HS-27A (cell line): ENCODE measurements around the gene ALKBH5.

Source experiments
- DNase-seq: peaks from one replicate; pipeline ENCODE4 v3.0.0-alpha.2; 2012; ENCODE audit warnings: low read depth, missing footprints

Gene ALKBH5

DNA sequence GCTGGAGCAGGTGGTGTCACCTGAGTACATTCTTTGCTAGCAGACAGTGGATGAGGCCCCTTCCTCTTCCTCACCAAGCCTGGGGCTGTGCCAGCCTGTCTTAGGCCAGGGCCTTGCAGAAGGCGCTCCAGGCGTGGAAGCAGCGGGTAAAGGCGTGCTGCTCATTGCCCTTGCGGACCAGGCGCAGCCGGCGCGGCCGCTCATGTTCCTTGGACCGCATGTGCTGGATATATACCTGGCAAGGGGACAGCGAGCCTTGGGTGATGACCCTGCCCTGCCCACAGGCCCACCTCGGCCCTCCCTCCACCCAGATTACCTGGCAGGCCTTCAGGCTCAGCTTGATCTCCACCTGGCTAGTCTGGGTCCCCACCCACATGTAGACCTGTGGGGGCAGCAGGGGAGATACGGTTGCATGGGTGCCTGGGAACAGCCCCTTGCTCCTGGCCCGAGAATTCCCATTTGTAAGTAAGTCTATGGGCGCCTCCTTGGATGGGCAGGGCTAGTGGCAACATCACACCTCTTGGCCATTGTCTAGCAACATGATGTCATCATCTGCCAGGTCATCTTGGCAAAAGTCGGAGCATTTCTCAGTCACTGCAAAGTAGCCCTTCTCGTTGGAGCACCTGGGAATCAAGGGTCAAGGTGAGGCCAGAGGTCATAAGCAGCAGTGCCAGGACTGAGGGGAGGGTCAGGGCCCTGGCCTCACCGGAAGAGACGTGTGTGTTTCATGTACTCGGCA lies 61.6 kb downstream of the ALKBH5 start:
- no peak for DNase-seq

- no peak for DNase-seq
These were observed 62.6 kb downstream of the ALKBH5 start for GRCh38 chr17:18246109-18246725.

- DNase-seq = no peak
These were observed 63.4 kb downstream of the ALKBH5 start for GRCh38 chr17:18246880-18247612.

- DNase-seq = no peak
These were observed 64.0 kb downstream of the ALKBH5 start for GRCh38 chr17:18247613-18248001.

DNA sequence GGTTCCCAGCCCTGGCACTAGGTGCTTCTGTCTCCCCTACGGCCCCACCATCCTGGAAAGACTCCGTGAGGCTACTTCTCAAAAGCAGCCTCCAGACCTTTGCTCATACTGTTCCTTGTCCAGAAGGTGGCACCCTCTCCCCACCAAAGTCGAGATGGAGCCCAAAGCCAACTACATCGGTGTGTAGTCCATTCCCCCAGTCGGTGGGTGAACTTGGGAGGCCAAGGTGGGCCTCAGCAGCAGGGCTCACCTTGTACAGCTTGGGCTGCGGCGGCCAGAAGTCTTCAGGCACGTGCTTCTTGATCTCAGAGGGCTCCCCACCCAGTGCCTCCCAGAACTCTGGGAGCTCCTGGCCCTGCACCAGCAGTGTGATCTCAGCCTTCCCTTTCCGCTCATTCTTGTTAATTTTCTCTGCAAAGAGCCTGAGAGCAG lies 64.7 kb downstream of the ALKBH5 start:
- peak; percentile 36 for DNase-seq

GRCh38 chr17:18248811-18249210 lies 65.2 kb downstream of the ALKBH5 start:
- no peak for DNase-seq

GRCh38 chr17:18250259-18250658 lies 66.6 kb downstream of the ALKBH5 start:
- no peak for DNase-seq

- no peak for DNase-seq
These were observed 67.1 kb downstream of the ALKBH5 start for GRCh38 chr17:18250708-18251107.

GRCh38 chr17:18251204-18251603 lies 67.6 kb downstream of the ALKBH5 start:
- DNase-seq = no peak

GRCh38 chr17:18252160-18252559 lies 68.5 kb downstream of the ALKBH5 start:
- no peak for DNase-seq

- no peak for DNase-seq
These were observed 69.7 kb downstream of the ALKBH5 start for GRCh38 chr17:18253187-18253884.

DNA sequence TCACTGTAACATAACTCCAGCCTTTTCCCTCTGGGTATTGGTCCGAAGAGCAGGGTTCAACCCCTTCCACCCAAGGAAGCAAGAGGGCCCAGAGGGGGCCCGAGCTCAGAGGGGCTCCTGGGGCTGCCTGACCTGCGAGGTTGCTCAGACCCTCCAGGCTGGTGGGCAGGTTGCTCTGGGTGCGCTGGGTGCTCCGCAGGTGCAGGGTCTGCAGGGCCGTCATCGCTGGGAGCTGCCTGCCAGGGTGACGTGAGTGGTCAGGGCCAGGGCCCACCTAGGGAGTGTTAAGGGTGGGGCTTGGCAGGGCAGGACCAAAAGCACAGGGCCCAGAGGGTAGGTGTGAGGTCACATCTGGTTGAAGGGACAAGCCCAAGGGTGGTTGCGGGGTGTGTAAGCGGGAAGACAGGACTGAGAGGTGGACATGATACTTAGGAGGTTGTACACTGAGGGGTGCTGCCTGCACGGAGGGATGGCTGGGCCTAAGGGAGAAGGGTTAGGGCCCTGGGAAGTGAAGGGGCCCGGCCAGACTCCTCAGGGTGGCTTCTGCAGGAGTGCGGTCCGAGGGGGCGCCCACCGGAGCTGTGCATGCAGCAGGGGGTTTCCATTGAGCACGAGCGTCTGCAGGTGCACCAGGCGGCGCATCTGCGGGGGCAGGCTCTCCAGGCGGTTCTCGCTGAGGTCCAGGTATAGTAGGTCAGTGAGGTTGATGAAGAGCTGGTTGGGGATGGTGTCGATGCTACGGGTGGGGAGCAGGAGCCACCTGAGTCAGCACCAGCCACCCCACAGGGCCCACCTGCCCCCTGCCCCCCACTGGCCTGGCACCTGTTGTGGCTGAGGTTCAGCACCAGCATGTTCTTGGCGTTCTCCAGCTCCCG lies 70.6 kb downstream of the ALKBH5 start:
- DNase-seq = no peak

DNA sequence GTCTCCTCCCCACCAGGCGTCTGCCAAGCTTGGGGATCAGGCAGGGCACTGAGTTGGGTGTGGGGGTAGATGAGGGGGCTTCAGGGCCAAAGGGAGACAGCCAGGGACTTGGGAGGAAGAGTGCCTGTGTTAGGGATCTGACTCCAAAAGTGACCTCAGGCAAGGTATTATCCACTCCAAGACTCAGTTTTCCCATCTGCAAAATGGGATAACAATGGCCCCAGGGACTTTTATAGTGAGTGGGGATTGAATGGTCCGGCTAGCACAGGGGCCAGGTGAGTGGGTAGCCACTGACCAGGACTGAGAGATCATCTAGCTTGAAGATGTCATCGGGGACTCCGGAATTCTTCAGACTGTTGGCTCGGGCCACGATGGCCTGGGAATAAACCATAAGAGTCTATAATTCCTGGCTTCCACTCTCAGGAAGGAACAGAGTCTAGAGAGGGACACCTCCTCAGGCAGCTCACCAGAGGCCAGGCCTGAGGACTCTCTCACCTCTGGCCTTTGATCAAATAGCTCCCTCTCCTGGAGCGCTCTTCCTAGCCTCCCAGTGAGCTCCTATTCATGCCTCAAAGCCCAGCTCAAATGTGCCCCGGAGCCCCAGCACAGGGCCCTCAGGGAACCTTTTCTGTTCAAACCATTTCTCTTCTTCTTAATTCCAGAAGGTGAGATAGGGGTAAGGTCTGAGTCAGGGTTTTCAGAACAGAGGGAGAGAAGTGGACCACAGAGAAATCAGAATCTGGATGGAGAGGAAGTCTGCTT lies 71.4 kb downstream of the ALKBH5 start:
- no peak for DNase-seq

DNA sequence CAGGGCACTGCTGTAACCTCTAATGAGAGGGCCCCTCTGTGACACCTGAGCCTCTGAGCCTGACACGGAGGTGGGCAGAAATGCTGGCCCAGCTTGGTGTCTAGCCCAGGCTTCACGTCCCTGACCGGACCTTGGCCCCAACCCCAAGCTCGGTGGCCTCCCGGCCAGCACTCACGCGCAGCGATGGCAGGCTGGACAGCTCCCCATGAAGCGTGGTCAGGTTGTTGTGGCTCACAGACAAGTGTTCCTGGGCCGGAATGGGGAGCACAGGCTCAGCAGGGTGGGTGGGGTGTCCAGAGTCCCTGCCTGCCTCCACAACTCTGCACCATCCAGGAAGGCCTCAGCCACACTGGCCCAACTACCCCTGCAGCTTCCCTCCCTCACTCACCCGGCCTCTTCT lies 72.7 kb downstream of the ALKBH5 start:
- DNase-seq = no peak

GRCh38 chr17:18256776-18257175 lies 73.1 kb downstream of the ALKBH5 start:
- DNase-seq = no peak

GRCh38 chr17:18257268-18257981 lies 73.8 kb downstream of the ALKBH5 start:
- no peak for DNase-seq

DNA sequence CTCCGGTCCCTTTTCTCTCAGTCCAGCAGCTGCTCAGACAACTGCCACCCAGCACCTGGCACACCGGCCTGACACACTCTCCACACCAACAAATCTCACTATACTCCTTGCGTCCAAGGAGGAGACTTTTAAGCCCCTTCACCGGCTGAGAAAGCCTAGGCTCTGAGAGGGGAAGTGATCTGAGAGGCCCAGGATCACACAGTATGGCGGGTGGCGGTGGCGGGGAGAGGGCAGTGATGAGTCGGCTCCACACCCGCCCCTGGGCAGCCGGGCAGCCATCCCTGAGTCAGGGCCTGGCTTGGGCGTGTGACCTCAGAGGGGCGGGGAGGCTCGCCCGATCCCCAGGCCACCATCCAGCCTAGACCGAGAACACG lies 74.3 kb downstream of the ALKBH5 start:
- DNase-seq = peak; percentile 79

DNA sequence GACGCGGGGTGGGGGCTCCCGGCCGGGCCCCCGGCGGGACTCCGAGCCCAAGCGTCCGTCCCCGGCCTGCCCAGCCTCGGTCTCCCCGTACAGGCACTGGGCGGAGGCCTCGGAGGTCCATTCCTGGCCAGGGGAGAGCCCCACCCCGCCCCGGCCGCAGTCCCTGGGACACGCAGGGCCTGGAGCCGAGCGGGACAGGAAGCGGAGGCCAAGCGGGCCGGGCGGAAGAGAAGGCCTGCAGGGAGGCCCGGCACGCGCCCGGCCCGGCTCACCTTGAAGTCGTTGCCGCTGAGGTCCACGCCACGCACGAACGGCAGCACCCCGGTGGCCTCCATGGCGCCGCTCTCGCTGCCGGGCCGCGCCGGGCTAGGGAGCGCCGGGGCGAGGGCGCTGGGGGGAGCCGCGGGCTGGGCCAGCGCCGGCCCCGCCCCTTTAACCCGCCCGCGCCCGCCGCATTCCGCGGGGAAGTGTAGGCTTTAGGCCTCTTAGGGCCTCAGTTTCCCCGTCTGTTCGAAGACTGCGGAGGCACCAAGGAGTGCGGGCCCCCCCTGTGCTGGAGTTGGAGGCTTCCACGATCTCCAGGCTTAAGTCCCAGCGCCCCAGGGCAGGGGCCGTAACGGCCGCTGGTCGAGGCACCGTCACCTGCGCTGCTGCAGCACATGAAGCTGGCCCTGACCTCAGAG lies 74.9 kb downstream of the ALKBH5 start, which contains the start of gene FLII:
TSS of gene FLII (minus strand) at position 383 of the 683 bp plus-strand sequence. CDS start at position 335, 48 bp downstream.
- peak; percentile 58 for DNase-seq
